ENCODE data around the gene MBD1.
"Not testable (repeated sequence)": the region's sequence is repeated elsewhere in the genome, so short reads cannot be mapped to it uniquely, and the experiment has no call there.

MBD1 gene

DNA sequence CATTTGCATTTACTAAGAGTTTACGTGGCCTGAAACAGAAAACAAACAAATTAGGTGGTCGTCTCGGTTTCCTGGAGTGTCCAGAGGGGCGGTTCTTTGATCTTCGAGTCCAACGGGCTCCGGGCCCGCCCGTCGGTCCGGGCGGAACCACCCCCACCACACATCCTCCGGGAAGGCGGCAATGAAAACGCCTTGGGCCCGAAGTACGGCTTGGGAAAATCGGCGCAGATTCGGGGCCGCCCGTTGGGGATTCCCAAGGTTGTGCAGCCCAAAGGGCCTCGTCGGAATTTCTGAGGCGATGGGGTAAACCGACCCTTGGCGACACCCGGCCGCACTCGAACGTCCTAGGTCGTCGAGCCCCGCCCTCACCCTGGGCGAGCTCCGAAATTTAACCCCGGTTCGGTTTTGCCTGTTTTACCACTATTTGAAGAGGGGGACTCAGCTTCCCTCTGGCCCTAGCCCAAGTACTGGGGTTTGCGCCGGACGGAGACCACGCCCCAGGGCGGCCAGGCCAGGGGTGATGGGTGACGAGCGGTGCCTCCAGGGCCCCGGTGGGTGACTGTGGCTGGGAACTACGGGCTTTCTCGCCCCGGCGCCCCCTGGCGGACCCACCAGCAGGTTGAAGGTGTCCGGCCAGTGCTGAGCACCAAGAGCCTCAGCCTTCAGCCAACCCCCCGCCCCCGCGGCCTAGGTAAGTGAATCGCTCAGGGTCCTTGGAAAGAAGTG is 13.1 kb downstream of the MBD1 start:
- peak; percentile 9 for DNase-seq

DNA sequence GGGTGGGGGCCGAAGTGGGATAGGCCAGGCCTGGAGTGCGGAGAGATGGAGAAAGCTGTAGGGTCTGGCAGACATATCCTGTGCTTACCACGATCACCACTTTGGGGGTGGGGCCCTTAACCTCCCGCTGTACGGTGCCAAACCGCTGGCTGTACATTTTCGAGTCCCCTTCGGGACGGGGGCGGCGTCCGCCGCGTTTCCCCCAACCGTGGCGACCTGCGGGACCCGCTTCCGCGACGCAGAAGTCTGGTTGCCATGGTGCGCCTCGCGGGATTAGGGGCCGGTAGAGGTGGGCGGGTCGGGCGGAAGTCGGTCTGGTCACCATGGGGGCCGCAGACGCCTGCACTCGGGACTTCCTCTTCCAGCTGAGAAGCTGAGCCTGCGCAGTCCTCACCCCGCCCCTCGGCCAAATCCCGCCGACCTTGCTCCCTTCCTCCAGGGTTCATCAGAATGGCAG is 15.0 kb downstream of the MBD1 start, which contains the start of gene CFAP53:
Gene CFAP53, minus strand, starts transcription at position 248 of the 457 bp plus-strand sequence. Its CDS starts 91 bp downstream, at position 157.
- DNase-seq, result peak; percentile 76

DNA sequence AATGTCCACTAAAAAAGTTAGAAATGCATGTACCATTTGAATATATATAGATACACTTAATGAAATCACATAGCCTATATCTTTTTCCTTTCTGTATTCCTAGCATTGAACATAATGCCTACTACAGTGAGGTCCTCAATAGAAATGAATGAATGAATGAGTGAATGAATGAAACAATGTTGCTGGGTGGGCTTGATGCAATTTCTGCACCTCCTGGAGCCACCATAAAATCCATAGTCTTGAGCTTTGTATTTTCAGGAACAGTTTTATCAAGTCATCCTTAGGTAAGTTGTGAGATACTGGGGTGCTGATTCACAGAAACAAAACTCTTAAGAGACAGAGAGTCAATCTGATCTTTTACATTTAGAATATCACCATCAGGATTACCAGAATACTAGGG is 18.3 kb downstream of the MBD1 start:
- no peak for DNase-seq

DNA sequence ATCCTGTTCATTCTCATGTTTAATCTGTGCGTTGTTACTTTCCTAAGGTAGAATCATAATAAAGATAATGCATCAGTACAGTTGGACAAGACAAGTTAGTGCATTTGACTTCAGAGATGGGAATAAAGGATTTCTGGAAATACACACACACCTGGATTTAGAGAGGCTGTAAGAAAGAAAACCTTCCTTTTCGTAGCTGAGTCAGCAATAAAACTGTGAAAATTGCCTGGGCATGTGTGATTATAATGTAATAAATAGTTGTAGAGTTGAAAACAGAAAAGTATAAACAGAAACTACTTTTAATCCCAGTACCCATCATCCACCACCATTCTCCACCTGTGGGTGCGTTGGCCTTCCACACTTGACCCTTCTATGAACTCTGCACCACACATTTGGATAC is 30.4 kb downstream of the MBD1 start:
- no peak for DNase-seq

DNA sequence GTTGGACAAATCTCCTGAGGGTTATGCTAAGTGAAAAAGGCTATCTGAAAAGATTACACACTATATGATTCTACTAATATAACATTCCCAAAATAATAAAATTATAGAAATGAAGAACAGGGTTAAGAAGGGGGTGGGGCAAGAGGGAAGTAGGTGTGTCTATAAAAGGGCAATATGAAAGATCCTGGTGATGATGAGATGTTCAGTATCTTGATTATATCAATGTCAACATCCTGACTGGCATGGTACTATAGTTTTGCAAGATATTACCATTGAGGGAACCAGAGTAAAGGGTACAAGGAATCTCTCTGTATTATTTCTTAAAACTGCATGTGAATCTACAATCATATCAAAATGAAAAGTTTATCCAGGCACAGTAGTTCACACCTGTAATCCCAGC is 31.7 kb downstream of the MBD1 start:
- DNase-seq, result no peak

DNA sequence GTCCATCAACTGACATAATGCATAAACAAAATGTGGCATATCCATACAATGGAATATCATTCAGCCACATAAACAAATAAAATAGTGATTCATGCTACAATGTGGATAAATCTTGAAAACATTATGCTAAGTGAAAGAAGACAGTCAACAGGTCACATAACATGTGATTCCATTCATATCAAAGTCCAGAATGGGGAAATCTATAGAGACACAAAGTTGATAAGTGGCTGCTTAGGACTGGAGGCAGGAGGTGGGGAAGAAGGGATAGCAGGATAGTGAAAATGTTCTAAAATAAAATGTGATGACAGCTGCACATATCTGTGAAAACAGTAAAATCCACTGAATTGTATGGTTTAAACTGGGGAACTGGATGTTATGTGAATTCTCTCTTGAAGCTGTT is 33.8 kb downstream of the MBD1 start:
- DNase-seq, result no peak

DNA sequence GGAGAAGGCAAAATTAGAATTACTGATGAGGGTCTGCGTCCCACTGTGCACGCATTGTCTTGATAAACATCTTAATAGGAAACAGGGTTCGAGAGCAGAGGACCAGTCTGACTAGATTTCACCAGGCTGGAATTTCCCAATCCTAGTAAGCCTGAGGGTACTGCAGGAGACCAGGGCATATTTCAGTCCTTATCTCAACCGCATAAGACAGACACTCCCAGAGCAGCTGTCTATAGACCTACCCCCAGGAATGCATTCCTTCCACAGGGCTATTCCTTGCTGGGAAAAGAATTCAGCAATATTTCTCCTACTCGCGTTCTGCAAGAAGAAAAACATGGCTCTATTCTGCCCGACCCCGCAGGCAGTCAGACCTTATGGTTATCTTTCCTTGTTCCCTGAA is 39.6 kb downstream of the MBD1 start:
- not testable (repeated sequence) for DNase-seq

DNA sequence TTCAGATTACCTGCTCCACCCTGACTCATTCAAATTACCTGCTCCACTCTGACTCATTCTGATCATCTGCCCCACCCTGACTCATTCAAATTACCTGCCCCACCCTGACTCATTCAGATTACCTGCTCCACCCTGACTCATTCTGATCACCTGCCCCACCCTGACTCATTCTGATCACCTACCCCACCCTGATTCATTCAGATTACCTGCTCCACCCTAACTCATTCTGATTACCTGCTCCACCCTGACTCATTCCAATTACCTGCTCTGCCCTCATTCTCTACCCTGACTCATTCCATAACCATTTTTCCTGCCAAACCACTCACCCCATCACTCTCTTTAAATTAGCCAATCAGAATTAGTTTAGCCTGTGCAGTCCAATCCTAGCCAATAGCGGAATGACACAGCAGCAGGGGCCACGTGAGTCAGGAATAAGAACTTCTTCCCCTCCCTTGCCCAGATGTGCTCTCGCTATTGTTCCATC is 41.2 kb downstream of the MBD1 start:
- DNase-seq, result no peak

DNA sequence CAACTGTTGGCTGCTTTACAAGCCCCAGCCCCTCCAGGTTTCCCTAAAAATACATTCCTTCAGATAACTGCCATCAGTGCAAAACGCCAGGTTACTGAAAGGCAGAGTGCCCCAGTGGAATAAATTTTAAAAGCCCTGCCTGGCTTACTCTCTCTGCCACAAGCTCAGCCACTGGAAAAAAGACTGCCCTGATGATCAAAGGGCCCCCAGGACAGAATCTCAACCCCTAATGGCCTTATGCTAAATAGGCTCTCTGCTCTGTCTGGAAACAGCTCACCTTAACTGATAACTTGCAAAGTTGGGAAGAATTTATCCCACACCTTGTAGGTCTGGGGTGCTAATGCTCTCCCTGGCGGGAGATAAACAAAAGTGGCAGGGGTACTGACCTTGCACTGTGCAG is 48.9 kb downstream of the MBD1 start:
- no peak for DNase-seq

DNA sequence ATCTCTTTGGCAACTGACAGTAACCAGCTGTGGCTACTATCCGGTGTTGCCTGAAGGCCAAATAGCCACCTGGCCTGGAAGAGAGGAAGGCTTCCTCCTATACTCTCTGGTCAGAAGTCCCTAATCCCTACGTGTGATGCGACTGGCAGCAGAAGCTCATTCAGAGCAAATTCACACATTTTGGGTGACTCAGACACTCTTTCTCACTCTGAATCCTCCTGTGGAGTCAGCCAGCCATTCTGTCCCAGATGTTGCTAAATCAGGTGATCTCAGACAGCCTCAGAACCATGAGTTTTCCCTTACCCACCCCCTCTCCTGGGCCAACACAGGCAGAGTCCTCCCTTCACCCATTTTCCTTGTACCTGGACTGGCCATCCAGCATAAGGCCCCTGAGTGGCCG is 49.7 kb downstream of the MBD1 start:
- no peak for DNase-seq

DNA sequence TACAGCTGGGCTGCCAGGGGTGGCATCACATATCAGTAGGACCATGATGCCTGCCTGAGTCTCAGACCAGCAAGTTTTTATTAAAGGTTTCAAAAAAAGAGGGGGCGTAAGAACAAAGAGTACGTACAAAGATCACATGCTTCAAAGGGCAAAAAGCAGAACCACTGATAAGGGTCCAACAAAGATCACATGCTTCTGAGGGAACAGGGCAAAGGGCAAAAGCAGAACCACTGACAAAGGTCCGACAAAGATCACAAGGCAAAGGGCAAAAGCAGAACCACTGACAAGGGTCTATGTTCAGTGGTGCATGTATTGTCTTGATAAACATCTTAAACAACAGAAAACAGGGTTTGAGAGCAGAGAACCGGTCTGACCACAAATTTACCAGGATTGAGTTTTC is 61.1 kb downstream of the MBD1 start:
- DNase-seq, result not testable (repeated sequence)
